CD4-positive, alpha-beta T cell treated with Interferon alpha-2 for 1 hour (primary cell): ENCODE measurements around the gene ENGASE.

Experiments used
- DNase-seq, 2 donors: peaks; one replicate each; pipeline ENCODE4 v3.0.0-alpha.2; 2020 to 2022

Gene ENGASE

GRCh38 chr17:79081571-79082276 lies 7.1 kb downstream of the ENGASE start:
- DNase-seq: no peak

DNA sequence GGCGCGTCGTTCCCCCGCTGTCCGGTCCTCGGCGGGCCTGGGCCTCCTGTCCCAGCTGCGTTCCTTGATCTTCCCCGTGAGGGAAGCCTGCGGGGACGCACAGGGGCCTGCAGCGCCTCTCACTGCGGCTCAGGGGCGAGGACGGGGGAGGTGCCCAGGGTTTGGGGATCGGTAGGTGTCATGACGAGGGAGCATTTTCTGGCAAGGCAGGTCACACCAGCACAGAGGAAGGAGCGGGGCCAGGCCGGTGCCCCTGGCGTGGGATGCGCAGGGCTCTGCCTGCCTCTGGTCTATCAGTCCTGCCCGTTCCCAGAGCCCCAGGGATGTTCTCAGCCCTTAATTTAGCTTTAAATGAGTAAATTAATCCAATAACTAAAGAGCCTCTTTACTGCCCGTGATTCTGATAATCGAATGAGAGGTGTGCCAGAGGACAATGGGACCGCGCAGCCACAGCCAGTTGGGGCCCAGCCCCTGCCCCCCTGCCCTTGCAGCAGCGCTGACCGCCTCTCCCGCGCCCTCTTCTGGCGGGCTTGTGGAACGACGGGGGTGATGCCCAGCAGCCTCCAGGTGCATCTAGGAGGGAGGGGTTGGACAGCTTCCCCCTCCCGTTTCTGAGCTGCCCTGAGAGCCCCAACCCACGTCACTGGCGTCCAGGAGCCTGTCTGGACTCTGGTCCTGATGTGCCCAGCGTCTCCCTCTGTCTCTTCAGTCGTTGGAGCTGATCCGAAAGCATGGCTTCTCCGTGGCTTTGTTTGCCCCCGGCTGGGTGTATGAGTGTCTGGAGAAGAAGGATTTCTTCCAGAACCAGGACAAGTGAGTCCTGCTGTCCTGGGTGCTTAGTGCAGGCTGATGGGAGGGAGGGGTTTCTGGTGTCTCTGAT lies 7.9 kb downstream of the ENGASE start:
- DNase-seq: peak; percentile 41 to 59

- DNase-seq: no peak
These were observed 8.8 kb downstream of the ENGASE start for GRCh38 chr17:79083191-79083971.

DNA sequence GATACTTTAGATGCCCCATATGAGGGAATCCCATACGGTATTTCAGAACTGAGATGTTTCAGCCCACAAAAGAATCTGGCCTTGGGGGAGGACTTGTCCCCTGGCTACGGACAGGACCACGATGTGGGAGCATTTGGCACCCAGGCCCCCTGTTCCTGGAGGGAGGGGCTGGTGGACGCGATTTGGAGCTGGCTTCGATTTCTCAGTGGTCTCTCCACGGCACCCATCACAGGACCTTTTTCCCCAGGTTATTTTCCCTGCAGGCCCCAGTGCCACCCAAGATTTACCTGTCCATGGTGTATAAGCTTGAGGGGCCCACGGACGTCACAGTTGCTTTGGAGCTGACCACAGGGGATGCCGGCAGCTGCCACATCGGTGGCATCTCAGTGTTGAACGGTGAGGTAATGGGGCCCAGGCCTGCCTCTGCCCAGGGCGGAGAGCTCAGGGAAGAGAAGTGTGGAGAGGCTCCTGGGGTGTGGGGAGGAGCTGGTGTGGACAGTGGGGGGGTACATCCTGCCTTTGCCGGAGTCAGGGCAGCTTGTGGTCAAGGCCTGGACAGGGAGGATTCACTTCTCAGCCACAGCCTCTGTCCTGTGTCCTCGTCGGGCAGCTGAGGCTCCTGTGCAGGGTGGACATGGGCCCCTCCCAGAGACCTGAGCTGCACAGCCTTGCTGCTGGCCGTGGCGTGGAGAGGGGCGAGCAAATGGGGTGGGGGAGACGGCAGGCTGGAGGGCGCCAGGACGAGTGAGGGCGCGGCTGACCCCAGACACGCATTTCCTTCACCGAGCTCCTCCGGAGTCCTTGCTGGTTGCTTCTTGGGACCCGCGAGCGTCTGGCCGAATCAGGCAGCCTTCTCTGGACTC lies 9.9 kb downstream of the ENGASE start:
- no peak for DNase-seq

DNA sequence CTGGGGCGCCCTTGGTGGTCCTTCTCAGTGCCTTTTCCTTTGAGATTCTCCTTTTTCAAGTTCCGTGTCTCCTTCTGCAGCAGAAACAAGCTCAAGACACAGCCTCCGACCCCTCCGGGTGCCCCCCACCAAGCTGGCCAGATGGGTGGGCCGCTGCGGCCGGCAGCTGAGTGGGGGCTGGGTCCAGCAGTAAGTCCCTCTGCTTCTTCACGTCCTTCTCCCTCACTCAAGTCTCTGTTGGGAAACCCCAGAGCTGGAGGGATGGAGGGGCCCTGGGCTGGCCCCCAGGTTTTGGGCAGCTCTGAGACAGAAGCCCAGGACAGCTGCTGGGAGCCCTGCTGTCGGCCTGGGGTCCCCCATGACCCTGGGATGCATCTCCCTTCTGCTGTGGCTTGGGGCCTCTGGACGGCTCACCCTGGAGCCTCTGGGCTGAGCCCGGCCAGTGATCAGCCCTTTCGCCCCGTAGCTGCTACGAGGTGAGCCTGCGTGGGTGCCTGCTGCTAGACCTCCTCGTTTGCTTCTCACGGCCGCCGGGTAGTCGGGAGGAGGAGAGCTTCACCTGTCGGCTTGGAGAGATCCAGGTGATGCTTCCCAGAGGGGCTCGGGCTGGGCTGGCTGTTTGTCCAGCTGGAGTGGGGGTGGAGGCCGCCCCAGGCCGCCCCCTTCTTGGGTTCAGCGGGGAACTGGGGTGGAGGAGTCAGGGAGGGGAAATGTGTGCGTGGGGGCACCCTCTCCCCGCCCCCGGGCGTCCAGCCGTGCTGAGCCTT lies 10.7 kb downstream of the ENGASE start:
- DNase-seq: no peak

GRCh38 chr17:79085921-79086551 lies 11.4 kb downstream of the ENGASE start:
- DNase-seq: no peak

GRCh38 chr17:79086609-79087427 lies 12.2 kb downstream of the ENGASE start:
- no peak for DNase-seq

- DNase-seq: peak; percentile 64 to 76
These were observed 13.0 kb downstream of the ENGASE start for GRCh38 chr17:79087428-79088143.

GRCh38 chr17:79088247-79088996 lies 13.8 kb downstream of the ENGASE start:
- no peak for DNase-seq

GRCh38 chr17:79088997-79089328 lies 14.3 kb downstream of the ENGASE start:
- DNase-seq: no peak

DNA sequence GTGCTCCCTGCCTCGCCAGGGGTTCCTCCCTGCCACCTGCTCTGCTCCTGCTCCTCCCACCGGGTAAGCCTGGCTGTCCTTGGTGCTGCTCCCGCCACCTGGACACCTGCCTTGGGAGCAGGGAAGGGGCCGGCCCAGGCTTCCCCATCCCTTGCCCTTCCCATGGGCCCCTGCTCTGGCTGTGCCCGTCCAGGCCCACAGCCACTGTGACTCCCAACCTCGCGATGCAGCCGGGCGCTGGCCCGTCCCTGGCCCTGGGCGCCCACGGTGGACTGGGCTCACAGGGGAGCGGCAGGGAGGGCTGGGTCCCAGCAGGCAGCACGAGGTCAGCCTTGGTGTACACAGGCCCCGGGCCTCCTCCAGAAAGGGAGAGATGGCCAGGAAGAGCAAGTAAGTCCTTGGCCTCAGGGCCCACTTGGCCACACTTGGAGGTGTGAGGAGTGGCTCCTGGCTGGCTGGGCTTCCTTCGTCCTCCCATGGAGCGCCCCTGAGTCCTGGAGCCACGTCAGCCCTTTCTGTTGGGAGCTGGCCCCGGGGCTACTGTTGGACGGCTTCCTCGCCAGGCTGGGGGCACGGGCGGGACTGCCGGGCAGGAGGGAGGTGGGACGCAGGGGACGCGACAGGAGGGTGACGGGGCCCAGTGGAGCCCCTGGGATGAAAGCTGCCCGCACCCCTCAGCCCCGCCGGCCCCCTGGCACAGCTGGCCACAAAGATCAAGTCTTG lies 15.3 kb downstream of the ENGASE start:
- no peak for DNase-seq

GRCh38 chr17:79090443-79091225 lies 16.0 kb downstream of the ENGASE start:
- DNase-seq: no peak

- DNase-seq: no peak
These were observed 16.6 kb downstream of the ENGASE start for GRCh38 chr17:79091226-79091670.

- DNase-seq: no peak
These were observed 17.9 kb downstream of the ENGASE start for GRCh38 chr17:79092567-79092966.

DNA sequence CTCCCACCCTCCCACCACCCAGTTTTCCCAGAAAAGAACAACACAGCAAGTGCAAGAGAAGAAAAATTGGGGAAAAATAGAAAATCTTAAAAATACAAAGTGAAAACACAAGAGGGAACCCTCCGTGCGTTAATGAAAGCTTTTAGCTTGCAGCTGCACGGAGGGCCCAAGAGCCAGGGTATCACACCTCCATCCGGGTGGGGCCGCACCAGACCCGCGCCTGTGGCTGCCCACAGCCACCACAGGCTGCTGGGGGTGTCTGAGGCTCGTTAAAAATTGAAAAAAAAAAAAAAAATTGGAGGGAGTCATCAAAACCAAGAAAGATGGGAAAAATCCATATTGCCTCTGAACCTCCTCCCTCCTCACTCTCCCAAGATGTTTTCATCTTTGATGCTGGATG lies 18.6 kb downstream of the ENGASE start:
- peak in 1 of 2 donors; percentile 5 for DNase-seq

DNA sequence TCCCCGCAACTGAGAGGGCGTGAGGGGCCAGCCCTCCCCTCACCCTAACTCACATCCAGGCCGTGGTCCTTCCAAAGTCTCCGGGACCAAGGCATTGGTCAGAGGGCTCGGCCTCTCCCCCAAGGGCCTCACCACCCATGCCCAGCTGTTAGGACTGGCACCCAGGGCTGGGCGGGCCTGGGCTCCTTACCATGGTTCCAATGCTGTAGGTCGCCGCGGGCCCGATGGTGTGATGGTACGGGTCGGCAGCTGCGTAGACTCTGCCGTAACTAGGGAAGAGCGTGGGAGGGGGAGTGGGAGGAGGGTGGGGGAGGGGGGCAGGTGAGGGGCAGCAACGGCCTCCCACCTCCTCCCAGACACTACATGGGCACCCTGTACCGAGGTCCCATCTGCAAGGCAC lies 19.6 kb downstream of the ENGASE start:
- DNase-seq: no peak
